Measurements from ENCODE around the gene PCDHGB3.
"Not testable (repeated sequence)": the region's sequence is repeated elsewhere in the genome, so short reads cannot be mapped to it uniquely, and the experiment has no call there.

Gene PCDHGB3

DNA sequence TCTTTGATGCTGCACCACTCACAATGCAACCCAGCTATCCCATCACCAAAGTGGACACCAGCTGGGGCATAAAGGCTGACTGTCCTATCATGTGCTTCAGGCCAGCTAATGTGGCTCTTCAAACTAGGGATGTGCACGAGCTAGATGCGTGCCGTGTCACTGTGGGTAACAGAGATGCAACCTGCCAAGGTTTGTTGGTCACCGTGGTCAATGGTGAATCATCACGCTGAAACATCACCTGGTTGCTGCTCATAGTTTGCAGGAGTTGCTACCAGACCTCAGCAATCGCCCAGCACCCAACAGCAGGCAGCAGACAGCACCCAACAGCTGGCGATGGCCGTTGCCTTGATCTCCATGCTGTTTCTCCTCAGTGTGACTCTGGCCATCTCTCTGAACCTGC lies 41.8 kb upstream of the PCDHGB3 start:
- no peak overlapping the region for H3K4me2 ChIP-seq (ENCODE audit: low read depth, low read length)

DNA sequence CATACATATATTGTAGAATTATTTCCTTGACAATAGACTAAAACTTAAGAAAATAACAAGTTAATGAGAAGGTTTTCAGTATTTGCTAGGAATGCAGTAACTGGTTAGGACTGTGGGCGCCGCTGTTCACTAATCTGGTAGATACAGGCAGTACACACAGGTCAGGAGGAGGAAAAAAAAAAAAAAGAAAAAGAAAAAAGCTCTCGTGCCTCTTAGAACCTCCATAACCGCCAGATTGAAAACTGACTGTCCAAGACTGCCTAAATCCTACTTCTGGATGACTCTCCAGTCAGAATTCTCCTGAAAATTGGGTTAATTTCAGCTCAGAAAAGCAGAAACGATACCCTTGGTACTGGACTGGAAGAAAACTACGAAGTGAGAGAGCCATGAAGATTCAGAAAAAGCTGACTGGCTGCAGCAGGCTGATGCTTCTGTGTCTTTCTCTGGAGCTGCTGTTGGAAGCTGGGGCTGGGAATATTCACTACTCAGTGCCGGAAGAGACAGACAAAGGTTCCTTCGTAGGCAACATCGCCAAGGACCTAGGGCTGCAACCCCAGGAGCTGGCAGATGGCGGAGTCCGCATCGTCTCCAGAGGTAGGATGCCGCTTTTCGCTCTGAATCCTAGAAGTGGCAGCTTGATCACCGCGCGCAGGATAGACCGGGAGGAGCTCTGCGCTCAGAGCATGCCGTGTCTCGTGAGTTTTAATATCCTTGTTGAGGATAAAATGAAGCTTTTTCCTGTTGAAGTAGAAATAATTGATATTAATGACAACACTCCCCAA lies 39.6 kb upstream of the PCDHGB3 start, which contains the start of gene PCDHGA1:
TSS of gene PCDHGA1 (plus strand) at position 216 of the 782 bp plus-strand sequence.
- Histone ChIP-seq H2AFZ (ENCODE audit: low read length) (peak within 1 kb of the TSS; percentile 73), H3K4me3 (ENCODE audit: low read length) (peak within 1 kb of the TSS; percentile 59), H3K4me1 (ENCODE audit: low read length) (no peaks in the 10 kb centered on the region), H3K9me2 (replicated peaks; ENCODE audit: insufficient read depth, low read length) (no peaks in the 10 kb centered on the region), H3K4me2 (ENCODE audit: low read depth, low read length) (peak within 1 kb of the TSS; percentile 75), H3K27me3 (replicated peaks; ENCODE audit: insufficient read depth, low read length) (0 out of 2 replicates have a peak, but pooled peaks cover 6% of the 10 kb centered on the region), H3K79me2 (ENCODE audit: low read length) (no peaks in the 10 kb centered on the region), H3K27ac (ENCODE audit: low read length) (no peak within 1 kb of the TSS), H4K20me1 (ENCODE audit: insufficient read depth, low read length) (no peaks in the 10 kb centered on the region), H3K9ac (ENCODE audit: low read length) (peak within 1 kb of the TSS; percentile 34; the same call in 1 of the 2 replicates), H3K36me3 (replicated peaks; ENCODE audit: insufficient read depth, low read length) (no peaks in the 10 kb centered on the region), H3K9me3 (replicated peaks; ENCODE audit: insufficient read depth, low read length) (no peaks in the 10 kb centered on the region), H3F3A (ENCODE audit: insufficient read depth, low read length) (no peaks in the 10 kb centered on the region)
- DNase-seq = peak; percentile 70
- TF ChIP-seq EZH2phosphoT487 (IDR thresholded peaks at IDR 0.05; ENCODE audit: low read length) = no peak
- TF ChIP-seq EZH2 (optimal IDR thresholded peaks at IDR 0.05; ENCODE audit: low read depth, low read length) = no peak
- TF ChIP-seq, protein P1, sequence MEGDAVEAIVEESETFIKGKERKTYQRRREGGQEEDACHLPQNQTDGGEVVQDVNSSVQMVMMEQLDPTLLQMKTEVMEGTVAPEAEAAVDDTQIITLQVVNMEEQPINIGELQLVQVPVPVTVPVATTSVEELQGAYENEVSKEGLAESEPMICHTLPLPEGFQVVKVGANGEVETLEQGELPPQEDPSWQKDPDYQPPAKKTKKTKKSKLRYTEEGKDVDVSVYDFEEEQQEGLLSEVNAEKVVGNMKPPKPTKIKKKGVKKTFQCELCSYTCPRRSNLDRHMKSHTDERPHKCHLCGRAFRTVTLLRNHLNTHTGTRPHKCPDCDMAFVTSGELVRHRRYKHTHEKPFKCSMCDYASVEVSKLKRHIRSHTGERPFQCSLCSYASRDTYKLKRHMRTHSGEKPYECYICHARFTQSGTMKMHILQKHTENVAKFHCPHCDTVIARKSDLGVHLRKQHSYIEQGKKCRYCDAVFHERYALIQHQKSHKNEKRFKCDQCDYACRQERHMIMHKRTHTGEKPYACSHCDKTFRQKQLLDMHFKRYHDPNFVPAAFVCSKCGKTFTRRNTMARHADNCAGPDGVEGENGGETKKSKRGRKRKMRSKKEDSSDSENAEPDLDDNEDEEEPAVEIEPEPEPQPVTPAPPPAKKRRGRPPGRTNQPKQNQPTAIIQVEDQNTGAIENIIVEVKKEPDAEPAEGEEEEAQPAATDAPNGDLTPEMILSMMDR (IDR thresholded peaks at IDR 0.05; ENCODE audit: low read length) = peak; percentile 74

More for the DNA sequence above, 41.8 kb upstream of the PCDHGB3 start:
- H3K9ac ChIP-seq (ENCODE audit: low read length) = no peak overlapping the region
- DNase-seq = no peak
- no peak overlapping the region for H3K4me3 ChIP-seq (ENCODE audit: low read length)
- H3K27me3 ChIP-seq (replicated peaks; ENCODE audit: insufficient read depth, low read length) = no peaks in the 10 kb centered on the region
- no peaks in the 10 kb centered on the region for H3F3A ChIP-seq (ENCODE audit: insufficient read depth, low read length)
- no peak overlapping the region for H2AFZ ChIP-seq (ENCODE audit: low read length)
- H3K27ac ChIP-seq (ENCODE audit: low read length) = no peak overlapping the region
- no peaks in the 10 kb centered on the region for H3K36me3 ChIP-seq (replicated peaks; ENCODE audit: insufficient read depth, low read length)
- no peaks in the 10 kb centered on the region for H3K9me2 ChIP-seq (replicated peaks; ENCODE audit: insufficient read depth, low read length)
- H4K20me1 ChIP-seq (ENCODE audit: insufficient read depth, low read length) = no peaks in the 10 kb centered on the region
- H3K9me3 ChIP-seq (replicated peaks; ENCODE audit: insufficient read depth, low read length) = no peaks in the 10 kb centered on the region
- TF ChIP-seq, protein P1 (IDR thresholded peaks at IDR 0.05; ENCODE audit: low read length) = no peak
- no peak for TF ChIP-seq EZH2 (optimal IDR thresholded peaks at IDR 0.05; ENCODE audit: low read depth, low read length)
- TF ChIP-seq EZH2phosphoT487 (IDR thresholded peaks at IDR 0.05; ENCODE audit: low read length) = no peak
- H3K4me1 ChIP-seq (ENCODE audit: low read length) = no peaks in the 10 kb centered on the region
- no peaks in the 10 kb centered on the region for H3K79me2 ChIP-seq (ENCODE audit: low read length)

DNA sequence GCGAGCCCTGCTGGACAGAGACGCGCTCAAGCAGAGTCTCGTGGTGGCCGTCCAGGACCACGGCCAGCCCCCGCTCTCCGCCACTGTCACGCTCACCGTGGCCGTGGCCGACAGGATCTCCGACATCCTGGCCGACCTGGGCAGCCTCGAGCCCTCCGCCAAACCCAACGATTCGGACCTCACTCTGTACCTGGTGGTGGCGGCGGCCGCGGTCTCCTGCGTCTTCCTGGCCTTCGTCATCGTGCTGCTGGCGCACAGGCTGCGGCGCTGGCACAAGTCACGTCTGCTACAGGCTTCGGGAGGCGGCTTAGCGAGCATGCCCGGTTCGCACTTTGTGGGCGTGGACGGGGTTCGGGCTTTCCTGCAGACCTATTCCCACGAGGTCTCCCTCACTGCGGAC lies 37.5 kb upstream of the PCDHGB3 start:
- H3K27ac ChIP-seq (ENCODE audit: low read length); H3K27me3 ChIP-seq (replicated peaks; ENCODE audit: insufficient read depth, low read length); H3K9me3 ChIP-seq (replicated peaks; ENCODE audit: insufficient read depth, low read length); H3F3A ChIP-seq (ENCODE audit: insufficient read depth, low read length); H3K4me2 ChIP-seq (ENCODE audit: low read depth, low read length); H2AFZ ChIP-seq (ENCODE audit: low read length); H3K9ac ChIP-seq (ENCODE audit: low read length); H3K36me3 ChIP-seq (replicated peaks; ENCODE audit: insufficient read depth, low read length); H3K9me2 ChIP-seq (replicated peaks; ENCODE audit: insufficient read depth, low read length); DNase-seq; H3K4me3 ChIP-seq (ENCODE audit: low read length); H3K79me2 ChIP-seq (ENCODE audit: low read length); H3K4me1 ChIP-seq (ENCODE audit: low read length); H4K20me1 ChIP-seq (ENCODE audit: insufficient read depth, low read length): not testable (repeated sequence)

Measured in MM.1S (cell line).